Measurements from ENCODE around the gene CLDN9.

DNA sequence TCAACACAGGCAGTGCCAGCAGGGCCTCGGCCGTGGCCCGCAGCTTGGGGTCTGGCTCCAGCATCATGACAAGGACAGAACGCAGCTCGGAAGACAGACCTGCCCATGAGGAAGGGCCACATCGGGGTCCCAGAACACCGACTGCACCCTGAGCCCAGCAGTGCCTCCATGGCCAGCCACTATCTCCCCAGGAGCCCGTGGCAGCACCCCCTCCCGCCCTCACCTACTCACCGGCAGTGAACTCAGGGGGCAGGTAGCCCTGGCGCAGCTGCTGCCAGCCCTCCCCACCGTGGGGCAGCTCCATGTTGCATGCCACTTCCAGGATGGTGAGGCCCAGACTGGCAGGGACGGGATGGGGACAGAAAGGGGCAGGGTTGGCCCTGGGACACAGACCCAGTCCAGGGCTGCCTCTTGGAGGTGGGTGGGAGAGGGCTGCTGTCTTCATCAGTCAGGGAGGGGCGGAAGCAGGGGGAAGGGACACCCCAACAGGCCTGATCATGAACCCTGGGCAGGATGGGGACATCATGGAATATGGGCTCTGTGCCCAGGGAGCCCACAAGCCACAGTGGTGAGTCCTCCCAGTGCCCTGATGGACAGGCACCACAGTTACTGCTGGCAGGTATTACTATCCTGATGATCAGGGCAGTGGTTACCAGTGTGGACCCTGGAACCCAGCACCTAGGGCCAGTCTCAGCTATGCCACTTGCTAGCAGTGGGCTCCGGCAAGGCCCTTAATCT, 38.2 kb upstream of the CLDN9 start:
- TF ChIP-seq, protein P1, sequence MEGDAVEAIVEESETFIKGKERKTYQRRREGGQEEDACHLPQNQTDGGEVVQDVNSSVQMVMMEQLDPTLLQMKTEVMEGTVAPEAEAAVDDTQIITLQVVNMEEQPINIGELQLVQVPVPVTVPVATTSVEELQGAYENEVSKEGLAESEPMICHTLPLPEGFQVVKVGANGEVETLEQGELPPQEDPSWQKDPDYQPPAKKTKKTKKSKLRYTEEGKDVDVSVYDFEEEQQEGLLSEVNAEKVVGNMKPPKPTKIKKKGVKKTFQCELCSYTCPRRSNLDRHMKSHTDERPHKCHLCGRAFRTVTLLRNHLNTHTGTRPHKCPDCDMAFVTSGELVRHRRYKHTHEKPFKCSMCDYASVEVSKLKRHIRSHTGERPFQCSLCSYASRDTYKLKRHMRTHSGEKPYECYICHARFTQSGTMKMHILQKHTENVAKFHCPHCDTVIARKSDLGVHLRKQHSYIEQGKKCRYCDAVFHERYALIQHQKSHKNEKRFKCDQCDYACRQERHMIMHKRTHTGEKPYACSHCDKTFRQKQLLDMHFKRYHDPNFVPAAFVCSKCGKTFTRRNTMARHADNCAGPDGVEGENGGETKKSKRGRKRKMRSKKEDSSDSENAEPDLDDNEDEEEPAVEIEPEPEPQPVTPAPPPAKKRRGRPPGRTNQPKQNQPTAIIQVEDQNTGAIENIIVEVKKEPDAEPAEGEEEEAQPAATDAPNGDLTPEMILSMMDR (IDR thresholded peaks at IDR 0.05), result no peak
- no peak for TF ChIP-seq POLR2AphosphoS5 (IDR thresholded peaks at IDR 0.05)
- no peak for TF ChIP-seq POLR2A (IDR thresholded peaks at IDR 0.05)

Measured in gastroesophageal sphincter (tissue), 3 donors.